ENCODE data around the gene DKK1. TPM values are rescaled to one million over a fixed set of nuclear protein-coding genes. Genes with fewer than 3 reads are reported as not detected.

The DKK1 gene
- total and polyA plus RNA-seq, 2 of the 13 experiments (the other 11 are each of a cell fraction or from before 2014, with no cell fraction given): 123 to 262 TPM

DNA sequence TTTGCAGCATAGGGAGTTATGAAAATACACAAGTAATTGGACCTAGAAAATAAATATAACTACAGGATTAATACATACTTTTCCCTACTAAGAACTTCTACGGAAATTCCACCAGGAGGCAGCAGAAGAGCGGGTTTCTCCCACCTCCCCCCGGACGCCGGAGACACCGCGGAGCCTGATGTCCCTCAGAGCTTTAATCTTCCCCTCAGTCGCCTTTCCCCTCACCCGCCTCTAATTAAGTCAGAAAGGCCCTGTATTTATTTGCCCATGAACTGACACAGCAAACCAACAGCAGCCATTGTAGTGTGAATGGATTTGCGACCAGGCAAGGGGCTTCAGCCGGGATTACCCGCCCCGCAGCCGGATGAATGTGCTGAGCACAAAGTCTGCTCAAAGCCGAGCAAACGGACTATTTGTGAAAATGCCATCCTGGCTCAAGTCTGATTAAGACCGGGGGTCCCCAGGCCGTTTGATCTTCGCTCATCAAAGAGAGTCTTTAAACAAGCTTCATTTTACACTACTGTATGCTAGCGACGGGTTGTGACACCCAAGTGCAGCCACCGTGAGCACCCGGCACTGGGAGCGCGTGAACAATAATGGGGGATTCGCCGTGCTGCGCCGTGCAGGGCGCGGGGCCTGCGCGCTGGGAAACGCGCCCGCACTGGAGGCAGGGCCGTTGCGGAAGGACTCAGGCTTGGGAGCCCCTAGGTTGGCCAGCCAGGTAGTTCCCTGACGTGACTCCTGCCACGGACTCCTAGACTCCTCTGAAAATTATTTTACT, 5.6 kb upstream of the DKK1 start (continued):
- TF ChIP-seq ZNF142 (CRISPR knock-in tag; IDR thresholded peaks at IDR 0.05): 0 out of 2 replicates have a peak, but pooled peaks have one; percentile 39
- TF ChIP-seq CCDC6 (CRISPR knock-in tag; IDR thresholded peaks at IDR 0.05): no peak
- no peak for TF ChIP-seq ZKSCAN1 (IDR thresholded peaks at IDR 0.05; ENCODE audit: low read length)
- no peak for TF ChIP-seq ZNF543 (CRISPR knock-in tag; IDR thresholded peaks at IDR 0.05)
- TF ChIP-seq ZBTB8A (CRISPR knock-in tag; IDR thresholded peaks at IDR 0.05; ENCODE audit: borderline replicate concordance, low read depth): no peak
- TF ChIP-seq GABPA (IDR thresholded peaks at IDR 0.05; ENCODE audit: low read depth, low read length): no peak
- TF ChIP-seq GABPA (CRISPR knock-in tag; IDR thresholded peaks at IDR 0.05; ENCODE audit: low read depth): no peak
- no peak for TF ChIP-seq SOX13 (IDR thresholded peaks at IDR 0.05)
- peak in 1 of 2 experiments; percentile 20; a peak in 2 of 4 replicates for TF ChIP-seq SOX13 (CRISPR knock-in tag; conservative IDR thresholded peaks at IDR 0.05 in 1 of 2, IDR thresholded peaks at IDR 0.05 in 1 of 2)
- TF ChIP-seq ATF3 (CRISPR knock-in tag; IDR thresholded peaks at IDR 0.05): no peak
- no peak for TF ChIP-seq BRF2 (CRISPR knock-in tag; IDR thresholded peaks at IDR 0.05)
- TF ChIP-seq, protein P1, sequence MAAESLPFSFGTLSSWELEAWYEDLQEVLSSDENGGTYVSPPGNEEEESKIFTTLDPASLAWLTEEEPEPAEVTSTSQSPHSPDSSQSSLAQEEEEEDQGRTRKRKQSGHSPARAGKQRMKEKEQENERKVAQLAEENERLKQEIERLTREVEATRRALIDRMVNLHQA (CRISPR knock-in tag; IDR thresholded peaks at IDR 0.05): no peak
- no peak for TF ChIP-seq SRF (IDR thresholded peaks at IDR 0.05; ENCODE audit: low read depth, low read length)
- TF ChIP-seq, protein P2, sequence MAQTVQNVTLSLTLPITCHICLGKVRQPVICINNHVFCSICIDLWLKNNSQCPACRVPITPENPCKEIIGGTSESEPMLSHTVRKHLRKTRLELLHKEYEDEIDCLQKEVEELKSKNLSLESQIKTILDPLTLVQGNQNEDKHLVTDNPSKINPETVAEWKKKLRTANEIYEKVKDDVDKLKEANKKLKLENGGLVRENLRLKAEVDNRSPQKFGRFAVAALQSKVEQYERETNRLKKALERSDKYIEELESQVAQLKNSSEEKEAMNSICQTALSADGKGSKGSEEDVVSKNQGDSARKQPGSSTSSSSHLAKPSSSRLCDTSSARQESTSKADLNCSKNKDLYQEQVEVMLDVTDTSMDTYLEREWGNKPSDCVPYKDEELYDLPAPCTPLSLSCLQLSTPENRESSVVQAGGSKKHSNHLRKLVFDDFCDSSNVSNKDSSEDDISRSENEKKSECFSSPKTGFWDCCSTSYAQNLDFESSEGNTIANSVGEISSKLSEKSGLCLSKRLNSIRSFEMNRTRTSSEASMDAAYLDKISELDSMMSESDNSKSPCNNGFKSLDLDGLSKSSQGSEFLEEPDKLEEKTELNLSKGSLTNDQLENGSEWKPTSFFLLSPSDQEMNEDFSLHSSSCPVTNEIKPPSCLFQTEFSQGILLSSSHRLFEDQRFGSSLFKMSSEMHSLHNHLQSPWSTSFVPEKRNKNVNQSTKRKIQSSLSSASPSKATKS (CRISPR knock-in tag; IDR thresholded peaks at IDR 0.05): no peak
- TF ChIP-seq, protein P3, sequence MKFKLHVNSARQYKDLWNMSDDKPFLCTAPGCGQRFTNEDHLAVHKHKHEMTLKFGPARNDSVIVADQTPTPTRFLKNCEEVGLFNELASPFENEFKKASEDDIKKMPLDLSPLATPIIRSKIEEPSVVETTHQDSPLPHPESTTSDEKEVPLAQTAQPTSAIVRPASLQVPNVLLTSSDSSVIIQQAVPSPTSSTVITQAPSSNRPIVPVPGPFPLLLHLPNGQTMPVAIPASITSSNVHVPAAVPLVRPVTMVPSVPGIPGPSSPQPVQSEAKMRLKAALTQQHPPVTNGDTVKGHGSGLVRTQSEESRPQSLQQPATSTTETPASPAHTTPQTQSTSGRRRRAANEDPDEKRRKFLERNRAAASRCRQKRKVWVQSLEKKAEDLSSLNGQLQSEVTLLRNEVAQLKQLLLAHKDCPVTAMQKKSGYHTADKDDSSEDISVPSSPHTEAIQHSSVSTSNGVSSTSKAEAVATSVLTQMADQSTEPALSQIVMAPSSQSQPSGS (CRISPR knock-in tag; IDR thresholded peaks at IDR 0.05): 0 out of 2 replicates have a peak, but pooled peaks have one; percentile 17
- 0 out of 2 replicates have a peak, but pooled peaks have one; percentile 22 for TF ChIP-seq HOXD1 (CRISPR knock-in tag; IDR thresholded peaks at IDR 0.05)
- TF ChIP-seq PHF21A (CRISPR knock-in tag; IDR thresholded peaks at IDR 0.05): peak; percentile 56; the same call in 1 of the 2 replicates
- TF ChIP-seq STAT5B (CRISPR knock-in tag; IDR thresholded peaks at IDR 0.05): no peak

Measured in HepG2 (cell line).